Heart right ventricle (tissue), 16 donors: ENCODE data around the gene G0S2. TPM values are rescaled to one million over a fixed set of nuclear protein-coding genes. Genes with fewer than 3 reads are reported as not detected.
A peak's percentile ranks its signal among the peaks of the same experiment; 100 is the strongest.

ENCODE experiments used
- ATAC-seq, 8 donors: fragments of 200-7000 bp; cut with Tn5 transposase; one replicate each; pipeline ENCODE4 v1.9.1; 2020; ENCODE audit warnings: mild to moderate bottlenecking in 8 of 8, moderate library complexity in 8 of 8, moderate number of reproducible peaks in 1 of 8
- DNase-seq, 2 donors: peaks; one replicate each; pipeline ENCODE4 v3.0.0-alpha.2; 2020
- H3K27ac ChIP-seq, 10 donors: fragments of 200-600 bp; sonication (generic) in 2 of 10; one replicate each; pipeline versions ENCODE4 v1.5.0 to v1.8.0; 2020 to 2022; ENCODE audit warnings: mild to moderate bottlenecking in 3 of 10
- H3K27me3 ChIP-seq, 7 donors: fragments of 200-600 bp; one replicate each; pipeline ENCODE4 v1.8.0; 2021 to 2022; ENCODE audit warnings: mild to moderate bottlenecking in 2 of 7
- H3K36me3 ChIP-seq, 9 donors: fragments of 200-600 bp; sonication (generic) in 1 of 9; one replicate each; pipeline versions ENCODE4 v1.5.0 to v1.8.0; 2020 to 2022; ENCODE audit warnings: mild to moderate bottlenecking in 2 of 9
- H3K4me1 ChIP-seq, 9 donors: fragments of 200-600 bp; sonication (generic) in 1 of 9; one replicate each; pipeline versions ENCODE4 v1.5.0 to v1.8.0; 2020 to 2022; ENCODE audit warnings: mild to moderate bottlenecking in 4 of 9
- H3K4me3 ChIP-seq, 10 donors: fragments of 200-600 bp; sonication (generic) in 2 of 10; one replicate each; pipeline versions ENCODE4 v1.5.0 to v1.8.0; 2020 to 2022; ENCODE audit warnings: mild to moderate bottlenecking in 7 of 10, moderate library complexity in 2 of 10
- H3K9me3 ChIP-seq, 11 donors: fragments of 200-600 bp in 10 of 11; sonication (generic) in 2 of 11; one replicate each; pipeline versions ENCODE4 v1.5.0 to v1.8.0; 2013 to 2022; ENCODE audit warnings: mild to moderate bottlenecking in 2 of 11, control low read depth in 1 of 11, moderate library complexity in 1 of 11
- WGBS, 2 donors: extraction: QIAGEN DNeasy Blood & Tissue Kit; methylation state at CpG; one replicate each; pipeline ENCODE4 v1.1.7; 2013; ENCODE audit warnings: inconsistent platforms in 1 of 2; 5-methylcytosine and 5-hydroxymethylcytosine counted together
- intact Hi-C, 10 donors: fragments of 100-400 bp; cut with DNase I; formaldehyde crosslinking; loops; one replicate each; pipeline versions ENCODE4 v1.11.1 to v1.14.2; 2022
- long read RNA-seq, 3 donors: library from polyadenylated mRNA; unstranded; transcript quantifications; one replicate each; pipeline ENCODE4 v2.0.0, GENCODE V29; 2020 to 2021
- polyA plus RNA-seq, 2 donors: library from polyadenylated mRNA; stranded (reverse); fragments of 200-250 nt; gene quantifications; one replicate each; pipeline ENCODE4 v1.2.3, GENCODE V29; 2013
- total RNA-seq, 10 donors: library from RNA; stranded (reverse); fragmentation: NEBNext Ultra II Directional in 3 of 10; extraction: Animal tissue kit (Norgen Biotek cat#: 25700) in 3 of 10; gene quantifications; one replicate each; pipeline versions ENCODE4 v1.2.1 to v1.2.4, GENCODE V29; 2021 to 2023
- TF ChIP-seq, protein P1 (sequence below), 9 donors: fragments of 200-600 bp; sonication (generic) in 2 of 9; IDR thresholded peaks; one replicate each; pipeline versions ENCODE4 v1.5.0 to v1.8.0; 2021 to 2022; ENCODE audit warnings: antibody characterized with exemption in 9 of 9, mild to moderate bottlenecking in 5 of 9, moderate library complexity in 1 of 9
- donor health status: Arrhythmogenic right ventricular cardiomyopathy.
- donor health status: ischemic (EF 13 %, LVEDD 7.1; RV severe dilation, severe dysfunction).
- donor health status: healthy with polysubstance abuse.
- donor health status: DM: no; HTN: yes; CAD: no.
- donor health status: DM: no; HTN: no; CAD: no.
- donor health status: ischemic (EF 25% LVEDD 6.9; RV normal size, moderate dysfunction).
- donor health status: ischemic (EF 25% LVEDD 5.7; RV mildly dilated, moderate dysfunction).
- donor health status: healthy.
- donor health status: DM: yes; HTN: yes; CAD: no.
- donor health status: Ischemic cardiomyopathy.
- donor health status: ischemic (EF 35%, LVEDD 5.7; RV mildly dilated, moderate dysfunction).
- donor health status: nonischemic (EF 11% LVEDD 7.7; RV severe dilation, severe dysfunction).
- donor health status: DM: yes; HTN: yes; CAD: no.
- donor health status: PGD.
- donor health status: ischemic (EF 29% LVEDD 5.4; RV normal size, mild dysfunction).
- donor health status: nonischemic (EF 23%, LVEDD 6.1; RV moderate dilation, normal function).

The G0S2 gene, protein sequence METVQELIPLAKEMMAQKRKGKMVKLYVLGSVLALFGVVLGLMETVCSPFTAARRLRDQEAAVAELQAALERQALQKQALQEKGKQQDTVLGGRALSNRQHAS
- total RNA-seq (100 to 1,000 TPM in 7 of 10 donors, 10 to 100 TPM in 3; 75.3 to 491 (median 131) TPM), polyA plus RNA-seq (100 to 1,000 TPM in 1 of 2 donors, 10 to 100 TPM in 1; 90.0 to 223 TPM)
- long read RNA-seq, donor 1, transcript G0S2-201 (2 exons, 866 nt) = major isoform, 1,100 of 1,168 reads
- long read RNA-seq, donor 1, partial matches to known transcripts = 0 of 1,168 reads
- long read RNA-seq, donor 1, other reads (novel, unspliced or antisense) = 68 of 1,168 reads
- long read RNA-seq, donor 2, transcript G0S2-201 (2 exons, 866 nt) = major isoform, 506 of 555 reads
- long read RNA-seq, donor 2, partial matches to known transcripts = 0 of 555 reads
- long read RNA-seq, donor 2, other reads (novel, unspliced or antisense) = 49 of 555 reads
- long read RNA-seq, donor 3, transcript G0S2-201 (2 exons, 866 nt) = major isoform, 32 of 36 reads
- long read RNA-seq, donor 3, partial matches to known transcripts = 0 of 36 reads
- long read RNA-seq, donor 3, other reads (novel, unspliced or antisense) = 4 of 36 reads

DNA sequence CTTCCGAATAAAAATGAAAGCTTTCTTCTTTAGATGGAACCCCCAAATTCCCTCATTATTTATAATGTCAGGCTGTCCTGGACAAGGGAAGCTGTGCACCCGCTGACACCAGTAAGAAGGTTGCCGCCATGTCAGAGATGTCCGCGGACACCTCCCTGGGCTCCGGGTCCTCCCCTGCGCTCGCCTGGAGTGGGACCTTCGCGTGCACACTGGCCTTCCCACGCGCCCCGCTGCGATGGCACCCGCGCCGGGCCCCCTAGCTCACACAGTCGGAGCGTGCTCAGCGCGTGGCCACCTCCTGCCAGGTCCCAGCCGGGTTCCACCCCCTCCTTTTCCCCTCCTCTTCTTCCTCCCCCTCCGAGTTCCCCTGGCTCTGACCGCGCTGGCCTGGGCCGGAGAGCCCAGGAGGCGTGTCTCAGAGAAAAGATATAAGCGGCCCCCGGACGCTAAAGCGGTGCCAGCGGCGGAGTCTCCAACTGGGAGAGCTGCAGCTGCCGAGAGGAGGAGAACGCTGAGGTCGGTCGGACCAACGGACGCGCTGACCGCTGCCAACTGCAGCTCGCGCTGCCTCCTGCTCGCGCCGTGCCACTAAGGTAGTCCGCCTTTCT lies at the start of gene G0S2:
G0S2 (plus strand) TSS at position 456 of the 608 bp plus-strand sequence. CDS start 273 bp downstream, outside the sequence.
- Histone ChIP-seq H3K36me3 (no peaks in the 10 kb centered on the region), H3K4me1 (peaks cover 8 to 52% (median 33%) of the 10 kb centered on the region in 9 donors), H3K27me3 (peaks cover 0 to 37% (median 0%) of the 10 kb centered on the region in 7 donors), H3K4me3 (peak within 1 kb of the TSS; percentile 30 to 77 (median 64)), H3K9me3 (peaks cover 0 to 12% (median 0%) of the 10 kb centered on the region in 11 donors), H3K27ac (peak within 1 kb of the TSS; percentile 41 to 93 (median 82))
- intact Hi-C loops = loop anchor here in 6 of 10 donors (2.0 to 5.0 kb wide), 2 partner anchors 32 to 33 kb away; no protein-coding TSS in a partner anchor
- TF ChIP-seq, protein P1, sequence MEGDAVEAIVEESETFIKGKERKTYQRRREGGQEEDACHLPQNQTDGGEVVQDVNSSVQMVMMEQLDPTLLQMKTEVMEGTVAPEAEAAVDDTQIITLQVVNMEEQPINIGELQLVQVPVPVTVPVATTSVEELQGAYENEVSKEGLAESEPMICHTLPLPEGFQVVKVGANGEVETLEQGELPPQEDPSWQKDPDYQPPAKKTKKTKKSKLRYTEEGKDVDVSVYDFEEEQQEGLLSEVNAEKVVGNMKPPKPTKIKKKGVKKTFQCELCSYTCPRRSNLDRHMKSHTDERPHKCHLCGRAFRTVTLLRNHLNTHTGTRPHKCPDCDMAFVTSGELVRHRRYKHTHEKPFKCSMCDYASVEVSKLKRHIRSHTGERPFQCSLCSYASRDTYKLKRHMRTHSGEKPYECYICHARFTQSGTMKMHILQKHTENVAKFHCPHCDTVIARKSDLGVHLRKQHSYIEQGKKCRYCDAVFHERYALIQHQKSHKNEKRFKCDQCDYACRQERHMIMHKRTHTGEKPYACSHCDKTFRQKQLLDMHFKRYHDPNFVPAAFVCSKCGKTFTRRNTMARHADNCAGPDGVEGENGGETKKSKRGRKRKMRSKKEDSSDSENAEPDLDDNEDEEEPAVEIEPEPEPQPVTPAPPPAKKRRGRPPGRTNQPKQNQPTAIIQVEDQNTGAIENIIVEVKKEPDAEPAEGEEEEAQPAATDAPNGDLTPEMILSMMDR (IDR thresholded peaks at IDR 0.05) = no peak
- 2 to 3% methylated on average over 46 to 47 of the region's 47 CpGs for WGBS, 2 donors
- peak; percentile 81 to 86 for DNase-seq
- peak; percentile 85 to 95 (median 93) for ATAC-seq

DNA sequence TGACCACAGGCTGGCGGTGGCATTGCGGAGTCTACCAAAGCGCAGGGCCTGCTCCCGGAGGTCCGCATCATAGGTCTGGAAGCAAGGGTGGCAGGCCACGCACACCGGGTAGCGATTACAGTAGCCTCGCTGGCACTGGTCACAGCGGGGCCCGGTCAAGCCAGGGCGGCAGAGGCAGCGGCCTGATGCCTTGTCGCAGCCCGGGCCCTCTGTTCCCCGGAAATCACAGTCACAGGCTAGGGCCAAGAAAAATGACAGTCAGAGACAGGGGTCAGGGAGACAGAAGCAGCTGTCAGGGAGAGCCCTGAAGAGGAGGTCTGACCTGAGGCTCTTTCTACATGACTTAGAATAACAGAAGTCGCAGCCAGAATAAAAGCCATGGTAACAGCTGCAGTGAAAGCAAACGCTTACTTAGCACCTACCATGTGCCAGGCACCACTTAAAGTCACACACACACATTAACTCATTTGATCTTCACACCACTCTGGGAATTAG lies 49.4 kb upstream of the G0S2 start:
- intact Hi-C loops = loop anchor here in 9 of 10 donors (2.0 to 10.0 kb wide), 11 partner anchors 23 to 121 kb away; no protein-coding TSS in a partner anchor
- TF ChIP-seq, protein P1 (IDR thresholded peaks at IDR 0.05) = no peak
- WGBS, 2 donors = 72 to 75% methylated on average over 18 of the region's 18 CpGs
- Histone ChIP-seq H3K27me3 (no peaks in the 10 kb centered on the region), H3K36me3 (no peaks in the 10 kb centered on the region), H3K27ac (peak overlapping the region in 9 of 10 donors; percentile 36 to 82 (median 70)), H3K4me1 (peaks cover 25 to 65% (median 46%) of the 10 kb centered on the region in 9 donors), H3K4me3 (no peak overlapping the region), H3K9me3 (no peaks in the 10 kb centered on the region)
- DNase-seq = peak in 1 of 2 donors; percentile 26
- ATAC-seq = peak in 7 of 8 donors; percentile 3 to 23 (median 17)

DNA sequence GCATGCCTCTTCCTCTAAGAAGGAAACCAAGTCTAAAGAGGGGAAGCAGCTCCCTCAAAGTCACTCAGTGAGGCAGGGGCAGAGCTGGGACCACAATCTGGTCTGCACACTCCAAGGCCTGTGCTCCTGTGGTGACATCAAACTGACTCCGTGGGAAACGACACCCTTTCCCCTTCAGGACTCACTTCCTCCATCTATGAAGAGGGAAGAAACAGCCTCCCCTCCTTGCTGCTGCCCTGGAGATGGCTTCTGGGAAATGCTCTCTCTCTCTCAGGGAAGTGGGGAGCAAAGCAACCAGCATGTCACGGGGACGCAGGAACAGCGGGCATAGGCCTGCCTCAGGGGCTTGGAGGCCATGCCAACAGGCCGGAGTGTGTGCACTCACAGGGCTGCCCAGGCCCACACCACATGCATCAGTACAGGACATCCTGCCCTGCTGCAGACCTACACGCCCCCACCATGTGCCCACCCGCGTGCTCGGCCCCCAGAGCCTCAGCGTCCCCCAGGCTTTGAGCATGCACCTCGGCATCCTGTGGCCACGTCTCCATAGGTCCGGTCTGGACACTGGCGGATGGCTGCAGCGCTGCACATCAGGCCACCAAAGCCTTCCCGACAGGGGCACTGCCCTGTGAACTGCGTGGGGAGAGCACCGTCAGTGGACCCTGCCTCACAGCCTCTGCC lies 48.7 kb upstream of the G0S2 start:
- Histone ChIP-seq H3K36me3 (no peaks in the 10 kb centered on the region), H3K4me3 (no peak overlapping the region), H3K9me3 (no peaks in the 10 kb centered on the region), H3K4me1 (peaks cover 21 to 65% (median 47%) of the 10 kb centered on the region in 9 donors), H3K27me3 (no peaks in the 10 kb centered on the region), H3K27ac (peak overlapping the region in 8 of 10 donors; percentile 36 to 82 (median 70))
- ATAC-seq (no peak), DNase-seq (no peak)
- TF ChIP-seq, protein P1 (IDR thresholded peaks at IDR 0.05) = no peak
- intact Hi-C loops = loop anchor here in 9 of 10 donors (2.0 to 10.0 kb wide), 11 partner anchors 24 to 121 kb away; no protein-coding TSS in a partner anchor
- 85 to 87% methylated on average over 19 of the region's 19 CpGs for WGBS, 2 donors
